ENCODE measurements around the gene PHF2.

PHF2 gene

DNA sequence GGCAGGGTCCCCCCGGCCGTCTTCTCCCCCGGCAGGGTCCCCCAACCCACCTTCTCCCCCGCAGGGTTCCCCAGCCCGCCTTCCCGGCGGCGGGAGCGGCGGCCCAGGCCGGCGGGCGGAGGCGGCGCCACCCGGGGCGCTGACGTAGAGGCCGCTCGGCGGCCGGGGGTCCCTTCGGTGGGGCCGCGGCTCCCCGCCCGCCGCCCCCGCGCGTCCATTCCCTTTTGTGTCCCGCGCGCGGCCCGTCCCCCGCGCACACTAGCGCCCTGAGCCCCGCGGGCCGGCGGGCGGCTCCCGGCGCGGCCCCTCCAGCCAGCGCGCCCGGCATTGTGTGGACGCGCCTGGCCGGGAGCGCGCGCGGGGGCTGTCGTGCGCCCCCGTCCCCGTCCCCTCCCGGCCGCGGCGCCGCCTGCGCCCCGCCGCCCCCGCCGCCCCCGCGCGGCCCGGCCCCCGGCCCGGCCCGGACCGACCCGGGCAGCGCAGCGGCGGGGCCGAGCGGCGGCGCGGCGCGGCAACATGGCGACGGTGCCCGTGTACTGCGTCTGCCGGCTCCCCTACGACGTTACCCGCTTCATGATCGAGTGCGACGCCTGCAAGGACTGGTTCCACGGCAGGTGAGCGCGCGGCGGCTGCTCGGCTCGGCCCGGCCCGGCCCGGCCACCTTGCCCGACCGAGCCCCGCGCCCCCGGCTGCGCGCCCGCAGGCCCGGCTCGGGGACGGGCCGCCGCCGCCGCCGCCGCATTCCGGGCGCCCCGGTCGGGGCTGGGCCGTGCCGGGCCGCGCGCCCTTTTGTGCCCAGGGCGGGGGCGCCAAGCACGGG, at the start of gene PHF2:
Gene PHF2 (plus strand): TSS at position 327 of the 820 bp plus-strand sequence. CDS start 190 bp downstream, at position 517.
- peak; percentile 20 for DNase-seq (ENCODE audit: low read depth)

DNA sequence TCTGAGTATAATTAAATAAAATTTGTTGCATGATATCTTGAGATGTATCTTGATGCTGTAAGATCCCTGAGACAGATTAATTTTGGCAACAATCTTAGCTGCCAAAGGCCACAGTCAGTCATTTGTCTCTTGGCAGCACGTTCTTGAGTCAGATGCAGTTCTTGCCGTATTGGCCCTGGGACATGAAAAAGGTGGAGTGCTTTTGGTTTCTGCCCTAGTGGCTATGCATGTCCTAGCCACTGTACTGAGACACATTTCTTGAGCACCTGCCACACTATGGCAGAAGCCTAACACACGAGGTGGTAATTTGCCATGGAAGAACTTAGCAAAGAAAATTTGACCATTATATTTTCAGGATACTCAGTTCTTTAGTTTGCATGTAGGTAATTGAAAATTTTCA, 45.0 kb upstream of the PHF2 start:
- DNase-seq (ENCODE audit: low read depth) = no peak

DNA sequence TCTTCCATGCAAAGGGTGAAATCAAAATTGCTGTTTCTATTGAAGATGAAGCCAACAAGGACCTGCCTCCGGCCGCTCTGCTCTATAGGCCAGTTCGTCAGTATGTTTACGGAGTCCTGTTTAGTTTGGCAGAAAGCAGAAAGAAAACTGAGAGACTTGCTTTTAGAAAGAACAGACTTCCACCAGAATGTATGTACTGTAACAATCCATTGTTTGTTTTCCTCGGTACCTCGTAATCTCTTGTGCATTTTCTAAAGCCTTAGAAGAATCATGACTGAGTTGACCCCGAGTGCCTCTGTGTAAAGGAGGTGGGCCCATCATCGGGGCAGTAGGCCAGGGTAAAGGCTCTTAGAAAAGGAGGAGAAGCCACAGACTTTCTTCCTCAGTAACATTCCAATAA, 44.2 kb upstream of the PHF2 start:
- DNase-seq (ENCODE audit: low read depth) = no peak

DNA sequence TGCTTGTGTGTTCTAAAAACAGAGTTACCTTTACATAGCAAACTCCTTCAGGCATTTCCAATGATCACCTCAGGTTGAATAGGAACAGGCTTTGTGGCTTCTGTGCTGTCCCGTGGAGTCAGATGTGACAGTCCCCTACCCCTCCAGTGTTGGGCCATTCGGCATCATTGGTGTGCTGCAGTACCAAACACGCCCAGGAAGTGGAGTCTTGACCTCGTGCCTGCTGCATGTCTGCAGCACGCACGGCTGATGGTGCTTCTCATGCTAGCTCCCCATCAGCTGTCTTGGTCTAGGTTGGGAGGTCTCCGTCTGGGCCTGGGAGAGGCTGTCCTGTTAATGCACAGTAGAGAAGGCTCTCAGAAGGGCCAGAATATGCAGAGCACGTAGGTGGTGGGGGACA, 42.5 kb upstream of the PHF2 start:
- DNase-seq (ENCODE audit: low read depth) = no peak

DNA sequence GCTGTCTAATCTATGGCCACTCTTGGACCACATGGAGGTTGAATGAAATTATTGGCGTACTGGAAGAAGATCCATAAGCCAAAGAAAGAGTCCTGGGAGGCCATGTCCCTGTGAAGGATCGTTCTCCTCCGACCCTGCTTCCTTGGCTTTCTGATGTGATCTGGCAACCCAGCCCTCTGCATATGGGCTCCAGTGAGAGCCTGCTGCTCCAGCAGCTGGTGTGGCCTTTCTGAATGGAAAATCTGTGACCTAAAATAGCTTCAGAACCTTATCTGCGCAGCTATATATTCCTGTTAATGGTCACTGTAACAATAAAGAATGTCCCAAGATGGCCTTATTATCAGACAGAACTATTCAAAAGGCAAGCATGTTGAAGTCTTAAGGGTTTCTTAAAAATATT, 40.2 kb upstream of the PHF2 start:
- DNase-seq (ENCODE audit: low read depth) = no peak

DNA sequence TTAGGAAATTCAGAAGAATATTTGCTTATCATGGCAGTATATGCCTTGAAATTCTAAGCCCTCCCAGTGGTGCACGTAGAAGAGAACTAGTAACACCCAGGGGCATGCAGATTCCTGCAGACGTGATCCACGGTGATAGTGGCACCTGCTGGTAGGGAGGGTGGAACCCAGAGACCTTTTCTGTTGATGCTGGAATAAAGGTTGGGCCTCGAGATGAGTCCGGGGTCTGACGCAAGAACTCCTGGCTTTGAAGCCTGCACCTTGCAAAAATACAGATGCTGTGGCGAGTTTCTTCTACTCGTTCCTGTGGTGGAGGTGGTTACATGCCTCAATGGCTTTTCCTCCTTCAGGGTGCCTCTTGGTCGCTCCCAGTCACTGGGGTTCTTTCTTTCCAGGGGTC, 39.5 kb upstream of the PHF2 start:
- no peak for DNase-seq (ENCODE audit: low read depth)

DNA sequence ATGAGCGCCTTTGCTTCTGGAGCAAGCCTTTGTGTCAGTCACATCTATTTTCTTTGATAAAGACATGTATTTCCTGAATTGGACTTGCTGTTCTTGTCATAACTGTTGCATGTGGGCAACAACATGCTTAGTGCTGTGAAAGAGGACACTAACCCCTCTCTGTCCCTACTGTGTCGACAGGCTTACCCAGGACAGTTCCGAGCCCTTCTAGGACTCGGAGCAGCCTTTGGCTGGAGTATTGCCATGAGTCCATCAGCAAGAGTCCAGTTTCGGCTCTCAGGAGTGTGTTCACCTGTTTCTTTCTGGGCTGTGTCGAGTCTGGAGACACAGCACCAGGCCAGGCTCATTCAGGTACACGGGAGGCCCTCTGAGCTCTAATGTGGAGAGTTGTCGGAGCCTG, 36.1 kb upstream of the PHF2 start:
- no peak for DNase-seq (ENCODE audit: low read depth)

DNA sequence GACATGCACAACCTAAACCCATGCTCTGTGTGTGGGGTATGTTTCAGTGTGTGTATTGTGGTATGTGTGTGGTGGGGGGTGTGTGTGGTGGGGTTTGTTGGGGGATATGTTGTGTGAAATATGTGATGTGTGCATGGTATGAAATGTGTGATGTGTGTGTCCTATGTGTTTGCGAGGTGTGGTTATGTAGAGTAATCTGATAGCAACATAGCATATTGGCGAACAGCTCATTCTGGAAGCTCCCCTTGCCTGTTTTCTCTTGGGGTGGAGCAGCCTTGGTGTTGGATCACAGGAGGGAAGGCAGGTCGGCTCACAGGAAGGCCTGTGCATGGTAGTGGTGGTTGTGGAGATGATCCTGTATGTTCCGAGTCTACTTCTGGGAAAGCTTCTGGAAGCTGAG, 35.4 kb upstream of the PHF2 start:
- DNase-seq (ENCODE audit: low read depth) = no peak

DNA sequence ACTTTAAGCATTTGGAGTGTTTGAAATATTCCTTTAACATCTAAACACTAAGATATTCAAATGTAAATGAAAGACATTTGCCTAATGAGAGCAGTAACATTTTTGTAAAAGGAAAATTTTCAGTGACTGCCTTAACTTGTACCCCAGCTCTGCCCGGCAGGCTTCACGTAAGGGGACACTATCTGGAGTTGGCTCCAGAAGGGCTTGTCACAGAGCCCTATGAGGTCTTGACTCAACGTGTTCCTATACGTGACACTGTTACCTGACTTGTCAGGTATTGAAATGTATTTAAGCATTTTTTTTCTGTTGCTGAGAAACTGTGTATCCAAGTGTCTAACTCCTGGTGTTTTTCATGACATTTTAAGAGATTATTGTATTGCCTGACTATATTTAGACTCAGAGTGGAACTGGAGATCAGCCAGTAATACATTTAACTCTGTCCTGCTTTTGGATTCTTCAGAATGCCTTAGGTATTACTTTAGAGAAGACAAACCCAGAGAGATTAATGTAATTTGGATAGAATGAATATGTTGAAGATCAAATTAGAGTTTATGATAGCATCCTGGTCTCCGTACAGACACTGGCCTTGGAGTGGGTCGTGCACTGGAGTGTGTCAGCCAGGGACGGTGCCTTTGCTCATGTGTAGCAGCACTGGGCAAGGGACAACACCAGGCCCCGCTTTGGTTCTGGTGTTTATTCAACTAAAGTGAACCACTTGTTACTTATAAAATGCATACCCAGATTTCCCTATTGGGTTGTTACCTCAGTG, 34.6 kb upstream of the PHF2 start:
- no peak for DNase-seq (ENCODE audit: low read depth)

DNA sequence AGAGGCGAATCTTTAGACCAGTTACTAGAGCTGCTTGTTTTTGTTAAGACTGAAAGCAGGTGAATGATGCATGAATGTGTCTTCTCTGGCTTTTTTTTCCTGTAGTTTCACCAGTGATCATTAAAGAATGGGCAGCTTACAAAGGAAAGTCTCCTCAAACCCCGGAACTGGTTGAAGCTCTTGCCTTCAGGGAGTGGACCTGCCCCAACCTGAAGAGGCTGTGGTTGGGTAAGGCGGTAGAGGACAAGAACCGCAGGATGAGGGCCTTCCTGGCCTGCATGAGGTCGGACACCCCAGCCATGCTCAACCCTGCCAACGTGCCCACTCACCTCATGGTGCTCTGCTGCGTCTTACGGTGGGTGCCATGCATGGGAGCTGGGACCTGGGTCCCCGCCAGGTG, 33.3 kb upstream of the PHF2 start:
- no peak for DNase-seq (ENCODE audit: low read depth)

DNA sequence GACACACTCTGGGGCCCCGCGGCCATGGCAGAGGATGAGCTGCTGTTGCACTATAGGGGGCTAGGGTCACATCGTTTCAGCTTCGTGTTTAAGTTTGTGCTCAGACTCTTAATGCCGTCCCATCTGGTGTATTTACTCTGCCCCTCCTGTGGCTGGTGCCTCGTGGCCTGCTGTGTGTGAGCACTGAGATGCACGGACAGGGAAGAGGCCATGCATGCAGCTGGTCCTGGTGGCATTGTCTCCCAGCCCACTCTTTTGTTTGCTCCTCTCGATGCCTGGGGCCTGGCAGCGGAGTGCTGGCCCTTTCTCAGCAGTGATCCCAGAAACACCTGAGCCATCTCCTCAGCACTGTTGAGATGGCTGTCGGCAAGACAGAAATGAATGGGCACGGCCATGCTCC, 30.0 kb upstream of the PHF2 start:
- DNase-seq (ENCODE audit: low read depth) = no peak

DNA sequence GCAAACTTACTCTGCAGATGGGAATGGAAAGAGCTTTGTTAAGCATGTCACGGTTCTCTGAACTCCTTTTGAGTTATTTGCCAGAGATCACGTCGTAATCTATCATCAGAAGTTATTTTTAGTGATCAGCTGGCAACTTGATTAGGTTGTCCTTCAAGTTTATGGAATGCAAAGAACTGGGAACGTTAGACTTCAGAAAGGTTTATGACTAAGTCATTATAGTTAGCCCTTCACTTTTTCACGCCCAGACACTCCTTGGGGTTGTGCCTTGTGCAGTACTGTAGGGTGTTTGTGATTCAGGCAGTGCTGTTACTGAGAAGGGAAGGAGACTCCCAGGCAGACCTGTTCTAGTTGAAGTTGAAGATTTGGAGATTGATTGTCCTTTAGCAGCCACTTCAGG, 26.8 kb upstream of the PHF2 start:
- no peak for DNase-seq (ENCODE audit: low read depth)

DNA sequence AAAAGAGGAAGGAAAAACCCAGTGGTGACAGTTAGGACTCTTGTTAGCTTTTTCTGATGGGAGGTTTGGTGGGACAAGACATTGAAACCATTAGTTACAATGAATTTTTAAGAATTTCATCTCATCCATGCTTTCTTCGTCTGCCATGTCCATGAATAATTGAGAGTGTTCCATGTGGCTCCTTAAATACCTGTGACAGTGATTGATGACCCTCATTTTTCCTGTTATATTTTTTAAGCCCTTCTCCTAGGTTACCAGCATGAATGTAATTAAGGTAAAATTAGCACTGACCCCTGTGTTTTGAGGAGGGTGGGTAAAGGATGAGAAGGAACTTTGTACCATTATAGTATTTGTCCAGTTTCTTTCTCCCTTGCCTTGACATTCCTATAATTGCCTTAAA, 23.5 kb upstream of the PHF2 start:
- no peak for DNase-seq (ENCODE audit: low read depth)

DNA sequence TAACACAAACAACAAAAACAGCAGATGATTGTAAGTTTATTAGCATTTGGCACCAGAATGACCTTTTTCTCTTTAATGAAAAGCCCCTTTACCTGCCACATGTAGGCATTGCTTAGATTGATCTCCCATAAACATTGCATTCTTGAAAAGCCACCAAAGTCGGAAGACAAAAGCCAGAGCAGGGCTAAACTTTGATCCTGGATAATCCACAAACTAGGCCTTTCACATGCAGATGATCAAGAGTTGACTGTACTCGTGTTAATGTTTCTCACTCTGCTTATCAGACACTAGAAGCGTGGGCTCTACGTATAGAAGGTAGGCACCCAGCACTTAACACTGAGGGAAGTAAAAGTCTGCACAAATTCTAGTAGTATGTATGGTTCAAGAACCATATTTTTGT, 21.0 kb upstream of the PHF2 start:
- no peak for DNase-seq (ENCODE audit: low read depth)

DNA sequence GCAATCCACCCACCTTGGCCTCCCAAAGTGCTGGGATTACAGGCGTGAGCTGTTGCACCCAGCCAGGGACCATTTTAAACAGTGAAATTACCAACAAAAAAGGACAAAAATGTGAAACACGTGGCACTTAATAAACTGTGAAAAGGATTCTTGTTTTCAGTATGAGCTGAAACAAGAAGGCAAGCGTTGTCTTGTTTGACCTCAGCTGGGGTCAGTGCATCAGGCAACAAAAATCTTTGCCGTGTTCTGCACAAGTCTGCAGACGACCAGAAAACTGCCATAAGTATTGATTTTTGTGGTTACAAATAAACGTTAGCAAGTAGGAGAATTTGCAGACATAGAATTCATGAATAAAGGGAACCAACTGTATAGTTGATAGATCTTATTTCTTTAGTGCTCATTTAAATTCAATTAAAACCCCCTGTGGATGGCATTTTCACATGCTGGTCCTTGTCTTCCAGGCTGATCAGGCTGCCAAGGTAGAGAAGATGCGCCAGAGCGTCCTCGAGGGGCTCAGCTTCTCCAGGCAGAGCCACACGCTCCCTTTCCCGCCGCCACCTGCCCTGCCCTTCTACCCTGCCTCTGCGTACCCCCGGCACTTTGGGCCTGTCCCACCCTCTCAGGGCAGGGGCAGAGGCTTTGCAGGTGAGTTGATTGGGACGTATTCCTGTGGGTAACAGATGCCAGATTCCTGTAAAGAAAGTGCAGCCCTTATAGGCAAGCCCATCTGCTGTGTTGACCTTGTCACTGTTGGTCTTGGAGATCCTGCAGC, 18.8 kb upstream of the PHF2 start:
- DNase-seq (ENCODE audit: low read depth) = no peak

DNA sequence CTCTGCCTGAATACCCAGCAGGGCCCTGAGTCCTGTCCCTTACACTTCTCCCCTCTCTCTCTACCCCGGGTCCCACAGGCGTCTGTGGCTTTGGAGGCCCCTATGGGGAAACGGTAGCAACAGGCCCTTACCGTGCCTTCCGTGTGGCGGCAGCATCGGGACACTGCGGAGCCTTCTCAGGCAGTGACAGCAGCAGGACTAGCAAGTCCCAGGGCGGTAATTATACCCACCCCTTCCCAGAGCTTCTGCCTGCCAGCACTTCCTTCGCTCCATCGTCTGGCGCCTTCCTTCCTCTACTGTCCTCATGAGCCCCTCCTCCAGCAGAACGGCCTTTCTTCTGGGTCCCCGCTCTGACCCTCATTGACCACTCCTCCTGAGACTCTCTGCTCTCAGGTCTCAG, 17.9 kb upstream of the PHF2 start:
- no peak for DNase-seq (ENCODE audit: low read depth)

DNA sequence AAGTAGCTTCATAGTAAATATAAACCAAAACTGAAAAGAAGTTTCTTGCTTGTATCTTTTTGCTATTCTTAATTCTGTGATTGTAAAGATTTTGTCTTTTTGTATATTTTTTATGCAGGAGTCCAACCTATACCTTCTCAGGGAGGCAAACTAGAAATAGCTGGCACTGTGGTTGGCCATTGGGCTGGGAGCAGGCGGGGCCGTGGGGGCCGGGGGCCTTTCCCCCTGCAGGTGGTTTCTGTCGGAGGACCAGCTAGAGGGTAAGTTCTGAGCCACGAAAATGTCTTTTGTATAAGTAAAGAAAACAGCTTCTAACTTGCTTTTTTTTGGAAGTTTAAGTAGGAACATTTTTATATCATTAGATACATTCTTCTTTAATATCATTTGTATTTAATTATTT, 15.4 kb upstream of the PHF2 start:
- DNase-seq (ENCODE audit: low read depth) = no peak

DNA sequence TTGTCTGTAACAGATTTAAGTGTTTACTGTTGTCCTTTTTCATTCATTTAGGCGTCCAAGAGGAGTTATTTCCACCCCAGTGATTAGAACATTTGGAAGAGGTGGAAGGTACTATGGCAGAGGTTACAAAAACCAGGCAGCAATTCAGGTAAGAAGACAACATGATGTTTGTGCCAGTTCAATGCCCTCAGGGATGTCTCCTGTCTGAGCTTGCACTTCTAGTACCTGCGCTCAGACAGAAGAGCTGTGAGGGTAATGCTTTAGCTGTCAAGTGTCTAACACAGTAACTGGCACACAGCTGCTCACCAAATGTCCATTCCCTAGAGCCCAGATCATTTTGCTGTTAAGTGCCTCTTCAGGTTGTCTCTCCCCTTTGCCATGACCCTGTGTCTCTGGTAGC, 14.2 kb upstream of the PHF2 start:
- DNase-seq (ENCODE audit: low read depth) = no peak

DNA sequence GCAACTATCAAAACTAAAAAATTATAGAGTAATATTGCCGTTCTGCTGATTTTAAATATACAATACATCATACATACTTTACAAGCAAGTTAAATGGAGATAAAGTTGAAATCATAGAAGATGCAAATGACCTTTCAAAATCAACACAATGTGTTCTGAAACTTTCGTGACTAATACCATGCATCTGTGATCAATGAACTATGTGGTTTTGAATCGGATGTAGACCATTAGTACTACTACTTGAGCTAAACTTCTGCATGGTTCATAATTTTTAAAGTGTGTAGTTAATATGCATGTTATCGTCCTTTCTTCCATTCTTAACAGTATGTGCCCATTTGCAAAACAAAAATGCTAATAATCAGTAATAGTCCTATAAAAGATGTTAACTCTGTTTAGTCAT, 11.3 kb upstream of the PHF2 start:
- no peak for DNase-seq (ENCODE audit: low read depth)

DNA sequence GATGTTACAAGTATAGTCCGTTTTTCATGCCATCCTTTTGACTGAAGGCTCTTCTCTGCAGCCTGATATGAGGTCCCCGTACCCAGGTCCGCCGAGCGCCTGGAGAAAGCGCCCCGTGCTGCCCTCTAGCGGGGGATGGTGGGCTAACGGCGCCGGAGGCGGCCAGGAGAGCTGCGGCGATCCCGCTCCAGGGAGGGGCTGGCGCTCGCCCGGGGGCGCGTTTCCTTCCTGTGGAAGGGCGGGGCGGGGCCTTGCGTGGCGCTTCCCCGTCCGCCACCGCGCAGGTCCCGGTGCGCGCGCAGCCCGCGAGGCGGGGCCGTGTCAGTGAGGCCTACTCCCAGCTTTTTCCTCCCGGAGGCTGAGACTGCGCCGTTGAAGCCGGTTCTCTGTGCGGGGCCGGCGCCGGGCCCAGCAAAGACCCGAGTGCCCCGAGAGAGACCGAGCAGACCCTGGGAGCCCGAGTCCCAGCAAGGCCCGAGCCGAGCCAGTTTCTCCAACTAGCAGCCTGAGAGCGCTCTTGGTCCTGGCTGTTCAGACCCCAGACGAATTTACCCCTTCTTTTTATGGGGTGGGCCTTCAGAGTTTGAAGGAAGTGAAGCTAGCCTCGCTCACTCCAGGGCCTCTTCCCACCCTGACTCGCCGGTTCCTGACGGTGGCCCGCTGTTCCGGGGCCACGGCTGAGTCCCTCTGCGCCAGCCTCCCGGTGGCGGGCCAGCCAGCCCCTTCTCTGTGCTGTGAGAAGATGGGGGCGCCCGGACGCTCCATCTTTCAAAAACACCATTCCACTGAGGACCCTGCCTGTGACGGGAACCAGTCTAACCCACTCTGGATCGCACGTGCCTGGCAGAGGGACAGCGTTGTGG, 9.7 kb upstream of the PHF2 start:
- DNase-seq (ENCODE audit: low read depth) = peak; percentile 100

DNA sequence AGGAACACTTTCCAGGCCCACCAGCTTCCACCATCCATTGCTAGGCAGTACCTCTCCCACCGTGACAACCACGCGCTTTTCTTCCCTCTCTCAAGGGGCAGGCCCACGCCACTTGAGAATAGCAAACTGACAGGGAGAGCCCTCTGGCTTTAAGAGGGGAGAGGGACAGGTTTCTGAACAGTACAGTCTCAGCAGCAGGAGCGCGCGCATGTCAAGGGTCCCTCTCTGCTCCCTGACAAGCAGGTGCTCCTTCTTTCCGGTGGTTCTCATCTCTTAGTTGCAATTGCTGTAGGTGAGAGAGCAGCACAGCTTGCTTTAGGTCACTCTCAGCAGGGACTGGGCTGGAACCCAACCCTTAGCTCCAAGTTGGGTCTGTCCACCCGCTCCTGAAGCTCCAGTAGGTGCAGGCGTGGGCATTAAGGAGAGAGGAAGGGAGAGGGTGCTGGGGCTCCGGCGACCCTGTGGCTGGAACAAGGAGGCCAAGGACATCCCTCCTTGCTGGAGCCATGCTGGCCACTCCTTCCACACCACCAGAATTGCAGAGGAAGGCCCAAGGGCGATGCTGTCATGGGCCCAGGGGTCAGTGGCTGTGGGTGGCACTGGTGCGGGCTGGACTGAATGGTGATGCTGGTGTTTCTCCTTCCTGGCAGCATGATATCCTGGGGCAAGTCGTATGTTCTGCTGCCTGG, 9.0 kb upstream of the PHF2 start:
- no peak for DNase-seq (ENCODE audit: low read depth)
